Large intestine (tissue), 3 donors: Measurements from ENCODE around the gene KRT4. TPM values are rescaled to one million over a fixed set of nuclear protein-coding genes. Genes with fewer than 3 reads are reported as not detected.
A peak's percentile ranks its signal among the peaks of the same experiment; 100 is the strongest.

Experiments
- DNase-seq, 2 donors: peaks; one replicate each; pipeline versions ENCODE4 v3.0.0 to v3.0.0-alpha.2; 2013
- H3K27ac ChIP-seq: one replicate; pipeline ENCODE4 v1.5.1; 2013; ENCODE audit warnings: low read length
- H3K27me3 ChIP-seq: 2 replicates; pipeline ENCODE4 v1.6.1; 2013; ENCODE audit warnings: low read length; ENCODE audit not compliant: control insufficient read depth, insufficient read depth
- H3K36me3 ChIP-seq: 2 replicates; pipeline ENCODE4 v1.6.1; 2013; ENCODE audit warnings: low read length; ENCODE audit not compliant: control insufficient read depth, insufficient read depth
- H3K4me1 ChIP-seq: one replicate; pipeline ENCODE4 v1.6.1; 2013; ENCODE audit warnings: low read length; ENCODE audit not compliant: control insufficient read depth, insufficient read depth
- H3K4me3 ChIP-seq: one replicate; pipeline ENCODE4 v1.5.1; 2013; ENCODE audit warnings: low read length
- H3K9me3 ChIP-seq: one replicate; pipeline ENCODE4 v1.6.1; 2013; ENCODE audit warnings: mild to moderate bottlenecking, low read depth, low read length, moderate library complexity; ENCODE audit not compliant: control insufficient read depth
- WGBS: methylation state at CpG from one replicate; pipeline ENCODE4 v1.1.5; 2013; ENCODE audit warnings: low lambda C conversion rate; ENCODE audit not compliant: insufficient coverage; 5-methylcytosine and 5-hydroxymethylcytosine counted together
- polyA plus RNA-seq: library from polyadenylated mRNA; unstranded; fragments of 120-200 nt; gene quantifications from one replicate; pipeline ENCODE4 v1.2.1, GENCODE V29; 2013

KRT4 gene
- polyA plus RNA-seq, 1 donor: not detected

DNA sequence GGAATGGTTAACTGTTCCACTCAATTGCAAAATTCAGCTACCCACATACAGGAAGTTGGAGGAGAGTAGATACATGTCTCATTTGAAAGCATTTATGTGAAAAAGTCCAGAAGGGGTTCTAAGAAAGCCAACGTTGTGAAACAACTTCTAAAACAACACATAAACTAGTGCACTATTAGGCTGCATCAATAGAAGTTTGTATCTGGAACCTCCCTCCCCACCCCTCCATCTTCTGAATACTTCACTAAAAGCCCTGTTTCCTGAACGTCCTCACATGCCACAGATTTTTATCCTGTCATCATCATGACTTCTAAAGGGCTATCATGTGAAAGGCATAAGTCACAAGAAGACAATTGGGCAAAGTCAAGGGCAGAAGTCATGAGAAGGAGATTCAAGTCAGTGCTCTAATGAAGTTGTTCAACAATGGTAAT, 14.7 kb upstream of the KRT4 start:
- peaks cover 2% of the 10 kb centered on the region for H3K27me3 ChIP-seq
- WGBS: 20% methylated on average over 1 of the region's 2 CpGs
- no peaks in the 10 kb centered on the region for H3K36me3 ChIP-seq
- no peak overlapping the region for H3K27ac ChIP-seq
- DNase-seq: no peak
- no peaks in the 10 kb centered on the region for H3K9me3 ChIP-seq
- no peak overlapping the region for H3K4me3 ChIP-seq
- no peaks in the 10 kb centered on the region for H3K4me1 ChIP-seq

DNA sequence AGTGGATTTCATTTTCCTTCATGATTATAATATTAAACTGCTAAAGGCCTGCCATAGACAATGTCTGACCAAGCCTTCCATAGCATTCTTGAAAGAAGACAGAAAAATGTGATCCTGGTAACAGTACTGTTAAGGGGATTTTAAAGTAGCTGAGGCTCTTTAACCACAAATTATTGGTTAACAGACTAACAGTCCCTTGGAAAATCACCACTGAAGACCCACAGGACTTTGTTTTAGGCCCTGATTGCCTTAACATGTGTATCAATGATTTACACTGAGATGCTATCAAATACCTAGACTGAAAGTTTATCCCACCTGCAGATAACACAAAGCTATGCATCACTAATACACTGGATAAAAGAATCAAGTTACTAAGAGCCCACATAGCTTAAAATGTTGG, 14.2 kb upstream of the KRT4 start:
- H3K27ac ChIP-seq: no peak overlapping the region
- H3K4me3 ChIP-seq: no peak overlapping the region
- H3K4me1 ChIP-seq: no peaks in the 10 kb centered on the region
- DNase-seq: no peak
- H3K36me3 ChIP-seq: no peaks in the 10 kb centered on the region
- peaks cover 2% of the 10 kb centered on the region for H3K27me3 ChIP-seq
- H3K9me3 ChIP-seq: no peaks in the 10 kb centered on the region

DNA sequence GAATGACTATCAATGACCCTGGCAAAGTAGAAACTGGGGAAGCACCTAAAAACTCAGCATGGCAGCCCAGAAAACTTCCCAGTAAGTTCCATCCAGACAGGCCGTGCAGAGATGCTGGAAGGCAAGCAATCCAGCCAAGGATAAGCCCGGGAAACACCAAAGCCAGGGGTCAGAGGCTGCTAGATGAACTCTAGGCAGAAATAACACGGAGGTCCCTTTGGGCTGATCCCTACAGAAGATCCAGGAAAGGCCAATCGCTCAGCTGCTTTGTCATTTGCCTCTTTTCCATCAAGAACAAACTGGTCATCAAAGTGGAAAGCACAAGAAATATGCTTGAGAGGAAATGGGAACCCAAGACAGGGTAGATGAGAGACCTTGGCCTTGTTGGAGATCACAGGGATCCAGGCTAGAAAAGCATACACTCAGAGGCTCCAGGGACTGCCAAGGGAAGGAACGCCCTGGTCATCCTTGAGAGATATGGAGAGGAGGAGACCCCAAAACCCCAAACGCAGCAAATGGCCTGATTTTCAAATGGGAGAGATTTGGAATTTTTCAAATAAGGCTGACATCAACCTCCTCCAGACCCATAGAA, 13.7 kb upstream of the KRT4 start:
- Histone ChIP-seq H3K9me3 (no peaks in the 10 kb centered on the region), H3K36me3 (no peaks in the 10 kb centered on the region), H3K27me3 (peaks cover 2% of the 10 kb centered on the region), H3K4me1 (no peaks in the 10 kb centered on the region), H3K4me3 (no peak overlapping the region), H3K27ac (no peak overlapping the region)
- DNase-seq: no peak
- 100% methylated on average over 1 of the region's 6 CpGs for WGBS

DNA sequence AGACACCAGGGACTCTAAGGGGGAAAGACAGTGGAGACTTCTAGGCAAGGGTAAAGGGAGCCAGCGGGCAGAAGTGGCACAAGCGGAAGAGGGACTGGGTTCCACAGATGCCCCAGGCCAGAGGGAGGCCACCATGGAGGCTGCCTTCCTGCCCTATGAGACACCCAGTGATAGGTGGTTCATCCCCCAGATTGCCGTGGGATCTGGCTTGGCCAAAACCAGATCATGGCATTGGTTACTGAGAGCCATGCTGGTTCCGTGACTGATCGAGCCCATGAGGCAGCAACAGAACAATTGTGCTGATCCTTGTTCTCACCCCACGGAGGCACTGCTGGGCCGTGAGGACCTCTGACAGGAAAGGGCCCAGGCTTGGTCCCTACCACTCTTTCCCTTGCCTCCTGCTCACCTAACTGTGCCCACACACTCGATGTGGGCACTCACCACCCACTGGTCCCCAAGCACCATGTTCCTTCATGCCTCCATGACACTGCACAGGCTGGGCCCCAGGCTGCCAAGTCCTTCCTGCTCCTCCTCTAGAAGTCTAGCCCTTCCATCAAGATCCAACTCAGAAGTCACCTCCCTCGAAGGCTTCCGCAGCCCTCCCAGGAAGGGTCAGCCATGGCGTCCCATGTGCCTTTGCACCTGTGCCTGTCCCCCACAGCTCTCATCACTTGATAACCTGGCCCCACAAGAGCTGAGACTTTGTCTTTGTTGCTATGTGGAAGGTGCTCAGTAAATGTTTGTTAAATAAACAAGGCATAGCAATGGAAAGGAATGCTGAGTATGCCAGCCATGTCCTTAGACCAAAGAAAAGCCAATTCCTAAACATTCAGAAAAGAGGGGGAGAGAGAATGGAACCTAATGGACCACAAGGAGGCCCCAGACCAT, 12.9 kb upstream of the KRT4 start:
- no peak overlapping the region for H3K4me3 ChIP-seq
- no peaks in the 10 kb centered on the region for H3K36me3 ChIP-seq
- H3K9me3 ChIP-seq: no peaks in the 10 kb centered on the region
- no CpG with 5 or more reads among the region's 11 CpGs for WGBS
- no peak overlapping the region for H3K27ac ChIP-seq
- peaks cover 2% of the 10 kb centered on the region for H3K27me3 ChIP-seq
- H3K4me1 ChIP-seq: peaks cover 5% of the 10 kb centered on the region
- DNase-seq: no peak

DNA sequence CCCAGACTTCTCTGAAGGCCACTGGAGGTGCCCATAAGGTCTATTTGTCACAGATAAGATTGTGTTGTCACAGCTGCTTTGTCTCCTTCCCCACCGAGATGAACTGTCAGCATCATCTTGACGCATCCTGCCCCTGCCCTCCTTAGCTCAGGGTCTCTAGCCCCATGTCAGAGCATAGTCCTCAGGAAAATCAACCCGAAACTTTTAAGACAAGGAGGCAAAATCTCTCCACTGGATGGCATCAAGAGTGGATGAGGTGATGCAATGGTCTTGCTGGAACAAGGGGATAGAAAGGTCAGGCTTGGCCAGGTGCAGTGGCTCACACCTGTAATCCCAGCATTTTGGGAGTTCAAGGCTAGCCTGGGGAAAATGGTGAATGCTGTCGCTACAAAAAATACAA, 12.0 kb upstream of the KRT4 start:
- DNase-seq: no peak
- no peak overlapping the region for H3K27ac ChIP-seq
- H3K36me3 ChIP-seq: no peaks in the 10 kb centered on the region
- H3K27me3 ChIP-seq: peaks cover 2% of the 10 kb centered on the region
- no peak overlapping the region for H3K4me3 ChIP-seq
- H3K4me1 ChIP-seq: peaks cover 5% of the 10 kb centered on the region
- H3K9me3 ChIP-seq: no peaks in the 10 kb centered on the region
- no CpG with 5 or more reads among the region's 4 CpGs for WGBS

DNA sequence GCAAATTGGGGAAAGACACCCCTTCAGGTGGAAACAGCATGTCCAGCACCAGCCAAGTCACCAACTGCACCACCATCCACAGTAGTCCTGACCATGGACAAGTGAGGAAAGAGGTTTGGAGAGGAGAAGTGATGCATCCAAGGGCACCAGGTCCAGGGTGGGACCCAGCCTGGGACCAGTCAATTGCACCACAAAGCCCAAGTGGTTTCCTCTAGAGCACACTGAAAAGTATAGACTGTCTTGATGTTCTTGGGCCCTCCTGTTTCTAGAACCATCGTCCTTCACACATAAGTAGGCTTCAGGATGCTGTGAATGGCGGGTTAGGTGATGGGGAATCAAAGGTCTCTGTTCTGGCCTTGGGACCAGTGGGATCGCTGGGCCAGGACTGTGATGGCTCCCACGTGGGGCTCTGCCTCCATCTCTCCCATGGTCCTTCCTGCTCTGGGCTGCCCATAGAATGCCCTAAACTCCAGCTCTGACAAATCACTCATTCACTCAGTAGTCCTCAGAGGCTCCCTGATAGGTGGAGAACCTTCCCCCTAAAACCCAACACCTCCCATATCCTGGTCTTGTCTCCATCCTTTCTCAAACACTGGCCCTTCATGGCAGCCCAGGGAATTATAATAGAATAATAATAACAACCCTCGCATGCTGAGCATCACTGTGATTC, 11.0 kb upstream of the KRT4 start:
- WGBS: no CpG with 5 or more reads among the region's 5 CpGs
- no peak overlapping the region for H3K27ac ChIP-seq
- H3K9me3 ChIP-seq: no peaks in the 10 kb centered on the region
- H3K27me3 ChIP-seq: peaks cover 2% of the 10 kb centered on the region
- peaks cover 5% of the 10 kb centered on the region for H3K4me1 ChIP-seq
- no peak overlapping the region for H3K4me3 ChIP-seq
- no peaks in the 10 kb centered on the region for H3K36me3 ChIP-seq
- DNase-seq: no peak

DNA sequence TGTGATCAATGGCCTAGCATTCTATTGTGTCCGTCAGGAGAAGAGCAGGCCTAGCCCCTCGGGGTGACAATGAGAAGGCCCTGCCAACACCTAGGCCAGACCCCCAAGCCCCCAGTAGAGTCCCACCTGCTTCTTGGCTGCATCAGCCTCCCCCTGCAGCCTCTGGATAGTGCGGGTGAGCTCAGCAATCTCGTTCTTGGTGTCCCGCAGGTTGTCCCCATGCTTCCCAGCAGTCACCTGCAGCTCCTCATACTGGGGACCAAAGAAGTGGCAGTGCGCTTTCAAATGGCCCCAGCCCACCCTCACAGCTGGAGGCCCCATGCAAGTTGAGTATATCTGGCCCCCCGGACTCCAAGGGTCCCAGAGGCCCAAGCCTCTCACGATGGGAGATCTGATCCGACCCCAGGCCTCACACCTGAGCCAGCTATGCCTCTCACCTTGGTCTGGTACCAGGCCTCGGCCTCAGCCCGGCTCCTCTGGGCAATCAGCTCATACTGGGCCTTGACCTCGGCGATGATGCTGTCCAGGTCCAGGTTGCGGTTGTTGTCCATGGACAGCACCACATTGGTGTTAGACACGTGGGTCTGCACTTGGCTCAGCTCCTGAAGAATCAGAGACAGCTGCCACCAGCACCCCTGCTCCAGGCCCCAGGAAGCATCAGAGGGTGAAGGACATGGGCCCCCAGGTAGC, 10.0 kb upstream of the KRT4 start:
- H3K4me1 ChIP-seq: peaks cover 5% of the 10 kb centered on the region
- 100% methylated on average over 1 of the region's 15 CpGs for whole genome bisulfite sequencing
- peaks cover 2% of the 10 kb centered on the region for H3K27me3 ChIP-seq
- no peak overlapping the region for H3K27ac ChIP-seq
- H3K9me3 ChIP-seq: no peaks in the 10 kb centered on the region
- no peaks in the 10 kb centered on the region for H3K36me3 ChIP-seq
- no peak overlapping the region for H3K4me3 ChIP-seq
- no peak for DNase-seq

DNA sequence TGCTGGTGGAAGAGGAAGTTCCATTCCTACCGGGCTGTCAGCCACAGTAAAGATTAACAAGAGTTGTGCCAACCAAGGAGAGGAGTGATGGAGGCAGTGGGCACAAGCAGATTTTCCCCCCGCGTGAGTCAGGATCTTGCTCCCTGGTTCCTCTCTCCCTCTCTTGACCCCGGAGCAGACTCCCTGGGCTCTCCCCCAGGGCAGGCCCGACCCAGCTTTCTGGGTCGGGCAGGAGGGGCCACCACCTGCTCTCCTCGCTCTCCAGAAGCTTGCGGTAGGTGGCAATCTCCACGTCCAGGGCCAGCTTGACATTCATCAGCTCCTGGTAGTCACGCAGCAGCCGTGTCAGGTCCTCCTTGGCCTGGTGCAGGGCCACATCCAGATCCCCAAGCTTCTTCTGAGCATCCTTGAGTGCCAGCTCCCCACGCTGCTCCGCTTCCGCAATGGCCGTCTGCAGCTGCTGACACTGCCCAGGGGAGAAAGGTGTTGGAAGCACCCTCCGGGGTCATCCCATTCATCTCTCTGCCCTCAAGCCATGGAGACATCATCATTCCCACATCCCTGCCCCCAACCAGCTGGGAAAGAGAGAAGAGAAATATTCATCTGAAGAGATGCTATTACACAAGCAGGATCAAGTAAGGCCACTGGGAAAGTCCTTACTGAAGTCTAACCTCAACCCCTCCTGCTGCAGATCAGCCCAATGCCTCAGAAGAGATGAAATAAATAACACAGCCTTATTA, 9.0 kb upstream of the KRT4 start:
- 20% methylated on average over 1 of the region's 16 CpGs for WGBS
- no peak for DNase-seq
- Histone ChIP-seq H3K27me3 (peaks cover 2% of the 10 kb centered on the region), H3K27ac (no peak overlapping the region), H3K4me3 (no peak overlapping the region), H3K9me3 (no peaks in the 10 kb centered on the region), H3K36me3 (no peaks in the 10 kb centered on the region), H3K4me1 (peaks cover 13% of the 10 kb centered on the region)

DNA sequence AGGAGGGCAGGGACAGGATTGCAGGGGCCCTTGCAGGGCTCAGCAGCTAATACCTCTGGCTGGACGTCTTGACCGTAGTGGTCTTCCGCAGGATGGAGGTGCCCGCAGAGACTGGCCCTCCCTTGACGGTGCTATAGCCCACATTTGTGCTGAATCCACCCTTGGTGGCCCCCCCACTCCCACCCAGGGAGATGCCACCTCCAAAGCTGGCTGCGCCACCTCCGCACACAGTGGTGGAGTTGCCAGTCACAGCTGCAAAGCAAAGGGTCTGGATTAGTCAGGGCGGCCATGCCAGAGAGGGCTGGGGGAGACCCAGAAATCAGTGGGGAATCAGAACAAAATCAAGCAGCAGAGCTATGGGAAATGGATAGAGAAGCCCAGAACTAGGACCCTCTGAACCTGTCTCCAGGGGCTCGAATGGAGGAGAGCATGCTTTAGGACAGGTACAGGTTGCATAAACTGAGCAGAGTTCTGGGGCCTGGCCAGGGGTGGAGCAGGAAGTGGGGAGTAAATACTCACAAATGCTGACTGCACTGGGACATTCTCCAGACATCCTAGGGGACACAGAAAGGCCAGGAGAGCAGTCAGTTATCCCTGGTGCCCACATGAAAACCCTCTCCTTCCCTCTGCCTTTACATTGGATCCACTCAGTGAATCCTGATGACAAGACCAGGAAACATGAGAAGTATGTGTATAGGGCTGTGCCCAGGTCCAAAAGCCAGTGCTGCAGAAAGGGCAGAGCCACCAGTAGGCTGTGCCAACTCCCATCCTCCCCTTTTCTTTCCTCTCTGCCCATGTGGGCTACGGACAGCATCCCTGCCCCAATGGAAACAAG, 8.1 kb upstream of the KRT4 start:
- Histone ChIP-seq H3K36me3 (no peaks in the 10 kb centered on the region), H3K4me3 (no peak overlapping the region), H3K27ac (no peak overlapping the region), H3K9me3 (no peaks in the 10 kb centered on the region), H3K4me1 (peaks cover 13% of the 10 kb centered on the region), H3K27me3 (peaks cover 2% of the 10 kb centered on the region)
- 100% methylated on average over 1 of the region's 10 CpGs for WGBS
- DNase-seq: peak in 1 of 2 donors; percentile 28
